ENCODE data around the gene ALKBH4.
"Not testable (repeated sequence)": the region's sequence is repeated elsewhere in the genome, so short reads cannot be mapped to it uniquely, and the experiment has no call there.

ALKBH4 gene

DNA sequence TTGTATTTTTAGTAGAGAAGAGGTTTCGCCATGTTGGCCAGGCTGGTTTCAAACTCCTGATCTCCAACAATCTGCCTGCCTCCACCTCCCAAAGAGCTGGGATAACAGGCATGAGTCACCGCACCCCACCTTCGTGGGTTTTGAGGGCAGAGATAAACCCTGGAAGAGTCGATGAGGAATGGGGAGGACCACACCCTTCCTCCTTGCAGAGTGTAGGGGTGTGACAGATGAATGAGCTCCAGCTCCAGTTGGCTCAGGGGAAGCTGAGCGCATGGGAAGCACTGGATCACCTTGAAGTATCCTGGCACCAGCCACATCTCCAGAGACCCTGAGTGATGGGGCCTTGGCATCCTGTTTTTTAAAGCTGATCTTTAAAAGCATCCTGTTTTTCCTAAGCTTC, 19.7 kb upstream of the ALKBH4 start:
- not testable (repeated sequence) for DNase-seq (ENCODE audit: low read depth); H3K4me3 ChIP-seq (ENCODE audit: low read depth, low read length)

DNA sequence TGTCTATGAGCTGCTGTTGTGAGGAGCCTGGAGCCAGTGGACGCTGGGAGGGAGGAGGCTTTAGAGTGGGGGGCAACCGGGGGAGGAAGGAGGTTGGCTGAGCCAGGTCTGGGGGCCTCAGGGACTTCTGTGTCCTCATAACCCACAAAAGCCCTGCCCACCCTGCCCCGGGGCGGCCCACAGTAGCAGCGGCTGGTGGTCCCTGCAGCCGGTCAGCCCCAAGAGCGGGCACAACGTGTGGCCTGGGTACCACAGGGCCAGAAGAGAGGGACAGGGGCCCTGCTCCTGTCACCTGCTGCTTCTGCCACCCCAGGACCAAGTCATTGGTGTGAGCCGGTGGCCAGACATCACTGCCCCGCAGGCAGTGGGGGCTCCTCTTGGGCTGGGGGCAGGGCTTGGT, 17.3 kb upstream of the ALKBH4 start:
- not testable (repeated sequence) for H3K4me3 ChIP-seq (ENCODE audit: low read depth, low read length); DNase-seq (ENCODE audit: low read depth)

DNA sequence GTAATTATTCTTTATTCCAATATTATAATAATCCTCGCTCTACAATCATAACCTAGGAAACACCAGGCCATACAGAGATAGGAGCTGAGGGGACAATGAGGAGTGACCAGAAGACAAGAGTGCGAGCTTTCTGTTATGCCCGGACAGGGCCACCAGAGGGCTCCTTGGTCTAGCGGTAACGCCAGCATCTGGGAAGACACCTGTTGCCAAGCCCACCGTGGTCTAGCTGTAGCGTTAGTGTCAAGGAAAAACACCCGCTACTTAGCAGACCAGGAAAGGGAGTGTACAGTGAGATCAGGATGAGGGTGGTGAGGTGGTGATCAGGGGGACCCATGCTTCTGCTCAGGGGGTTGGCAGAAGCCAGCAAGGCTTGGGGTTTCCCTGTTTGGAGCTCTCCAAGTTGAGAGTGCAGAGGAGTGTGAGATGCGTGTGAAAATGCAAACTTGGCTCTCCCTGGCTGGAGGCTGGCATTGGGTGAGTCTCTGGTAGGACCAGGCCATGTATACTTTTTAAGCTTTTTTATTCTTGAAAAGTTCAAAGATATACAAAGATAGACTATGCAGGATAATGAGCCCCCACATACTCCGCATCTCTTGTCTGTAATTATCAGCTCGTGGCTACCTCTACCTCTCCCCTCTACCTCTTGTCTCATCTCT, 15.4 kb upstream of the ALKBH4 start:
- not testable (repeated sequence) for H3K4me3 ChIP-seq (ENCODE audit: low read depth, low read length); DNase-seq (ENCODE audit: low read depth)
- TF ChIP-seq, protein P1, sequence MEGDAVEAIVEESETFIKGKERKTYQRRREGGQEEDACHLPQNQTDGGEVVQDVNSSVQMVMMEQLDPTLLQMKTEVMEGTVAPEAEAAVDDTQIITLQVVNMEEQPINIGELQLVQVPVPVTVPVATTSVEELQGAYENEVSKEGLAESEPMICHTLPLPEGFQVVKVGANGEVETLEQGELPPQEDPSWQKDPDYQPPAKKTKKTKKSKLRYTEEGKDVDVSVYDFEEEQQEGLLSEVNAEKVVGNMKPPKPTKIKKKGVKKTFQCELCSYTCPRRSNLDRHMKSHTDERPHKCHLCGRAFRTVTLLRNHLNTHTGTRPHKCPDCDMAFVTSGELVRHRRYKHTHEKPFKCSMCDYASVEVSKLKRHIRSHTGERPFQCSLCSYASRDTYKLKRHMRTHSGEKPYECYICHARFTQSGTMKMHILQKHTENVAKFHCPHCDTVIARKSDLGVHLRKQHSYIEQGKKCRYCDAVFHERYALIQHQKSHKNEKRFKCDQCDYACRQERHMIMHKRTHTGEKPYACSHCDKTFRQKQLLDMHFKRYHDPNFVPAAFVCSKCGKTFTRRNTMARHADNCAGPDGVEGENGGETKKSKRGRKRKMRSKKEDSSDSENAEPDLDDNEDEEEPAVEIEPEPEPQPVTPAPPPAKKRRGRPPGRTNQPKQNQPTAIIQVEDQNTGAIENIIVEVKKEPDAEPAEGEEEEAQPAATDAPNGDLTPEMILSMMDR (IDR thresholded peaks at IDR 0.05; ENCODE audit: low read depth, low read length), result peak; percentile 25

DNA sequence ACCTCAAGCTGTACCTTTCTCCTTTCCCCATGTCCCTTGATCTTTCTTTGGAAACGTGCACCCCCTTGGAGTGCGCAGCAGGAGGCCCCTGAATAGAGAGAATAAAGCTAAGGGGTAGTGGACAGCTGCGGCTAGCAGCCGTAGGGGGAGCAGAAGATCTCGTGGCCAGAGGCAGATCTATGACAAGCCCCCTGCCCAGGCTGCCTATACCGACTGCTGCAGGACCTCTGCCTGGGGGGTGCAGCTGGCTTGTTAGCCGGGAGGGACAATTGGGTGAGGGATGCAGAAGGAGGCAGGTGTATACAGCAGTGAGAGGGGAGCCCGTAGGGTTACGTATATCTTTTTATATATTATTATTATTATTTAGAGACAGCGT, 14.5 kb upstream of the ALKBH4 start:
- H3K4me3 ChIP-seq (ENCODE audit: low read depth, low read length); DNase-seq (ENCODE audit: low read depth): not testable (repeated sequence)

DNA sequence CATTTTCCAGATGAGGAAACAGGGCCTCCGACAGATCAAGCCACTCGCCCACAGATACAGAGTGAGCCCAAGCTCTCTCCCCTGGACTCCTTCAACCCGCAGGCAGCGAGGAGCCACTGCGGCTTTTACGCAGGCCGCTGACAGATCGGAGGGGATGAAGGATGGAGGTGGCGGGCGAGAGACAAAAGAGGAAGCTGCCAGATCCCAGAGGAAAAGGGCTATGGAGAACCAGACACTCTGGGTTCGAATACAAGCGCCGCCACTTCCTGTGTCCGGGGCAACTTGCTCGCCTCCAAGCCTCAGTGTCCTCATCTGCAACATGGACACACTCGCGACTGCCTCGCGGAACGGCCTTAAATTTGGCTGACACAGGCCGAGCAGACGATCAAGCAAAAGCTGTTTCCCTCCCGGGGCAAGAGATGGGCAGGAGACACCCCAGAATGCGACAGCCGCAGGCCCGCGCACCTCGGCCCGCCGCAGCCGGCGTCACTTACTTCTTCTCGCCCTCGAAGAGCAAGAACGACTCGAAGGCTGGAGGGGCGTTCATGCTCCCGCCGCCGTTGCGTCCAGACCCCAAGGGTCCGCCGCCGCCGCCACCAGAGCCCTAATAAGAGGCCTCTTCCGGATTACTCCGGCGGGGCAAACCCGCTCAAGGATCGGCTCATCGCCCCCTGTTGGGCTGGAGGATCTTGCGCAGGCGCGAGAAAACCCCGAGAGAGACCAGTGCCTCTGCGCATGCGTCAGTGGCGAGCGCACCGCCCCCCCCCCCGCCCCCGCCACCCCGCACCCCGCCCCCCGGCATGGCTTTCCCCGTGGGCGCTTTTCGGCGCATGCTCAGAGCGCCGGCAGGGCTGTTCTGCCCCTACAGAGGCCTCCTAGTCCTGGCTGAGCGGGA, 13.9 kb upstream of the ALKBH4 start, which contains the start of gene POLR2J:
POLR2J (minus strand) TSS at position 609 of the 895 bp plus-strand sequence; CDS start at position 547, 62 bp downstream.
- TF ChIP-seq, protein P1 (IDR thresholded peaks at IDR 0.05; ENCODE audit: low read depth, low read length), result peak; percentile 11
- peak within 1 kb of the TSS; percentile 49 for H3K4me3 ChIP-seq (ENCODE audit: low read depth, low read length)
- peak; percentile 87 for DNase-seq (ENCODE audit: low read depth)

DNA sequence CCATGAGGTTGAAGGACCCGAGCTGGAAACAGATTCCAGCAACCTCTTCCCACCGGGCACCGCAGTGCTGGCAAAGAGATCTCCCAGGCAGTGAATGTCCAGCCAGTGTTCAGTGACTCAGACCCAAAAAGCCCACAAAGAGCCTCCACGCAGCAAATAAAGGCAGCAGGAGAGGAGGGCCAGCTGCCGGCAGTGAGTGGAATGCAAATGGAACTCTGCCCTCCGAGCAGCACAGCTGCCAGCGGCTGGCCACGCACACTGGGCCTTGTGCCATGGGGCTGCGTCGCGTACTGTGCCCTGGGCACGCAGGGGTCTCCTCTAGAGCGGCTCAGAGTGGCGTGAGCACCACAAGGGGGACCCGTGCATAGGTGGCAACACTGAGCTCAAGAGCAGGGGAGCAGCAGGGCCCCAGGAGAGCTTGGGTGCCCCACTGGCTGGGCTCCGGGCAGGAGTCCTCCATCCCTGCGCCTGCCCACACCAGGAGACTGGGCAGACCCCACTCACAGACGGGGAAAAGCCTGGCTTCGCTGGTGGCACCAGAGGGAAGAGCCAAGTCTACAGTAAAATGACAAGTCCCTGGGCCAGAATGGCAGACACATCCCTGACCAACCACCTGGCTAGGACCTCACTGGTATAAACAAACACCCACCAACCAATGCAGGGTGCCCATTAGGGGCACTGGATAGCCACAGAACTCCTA, 10.2 kb upstream of the ALKBH4 start:
- DNase-seq (ENCODE audit: low read depth); H3K4me3 ChIP-seq (ENCODE audit: low read depth, low read length): not testable (repeated sequence)

DNA sequence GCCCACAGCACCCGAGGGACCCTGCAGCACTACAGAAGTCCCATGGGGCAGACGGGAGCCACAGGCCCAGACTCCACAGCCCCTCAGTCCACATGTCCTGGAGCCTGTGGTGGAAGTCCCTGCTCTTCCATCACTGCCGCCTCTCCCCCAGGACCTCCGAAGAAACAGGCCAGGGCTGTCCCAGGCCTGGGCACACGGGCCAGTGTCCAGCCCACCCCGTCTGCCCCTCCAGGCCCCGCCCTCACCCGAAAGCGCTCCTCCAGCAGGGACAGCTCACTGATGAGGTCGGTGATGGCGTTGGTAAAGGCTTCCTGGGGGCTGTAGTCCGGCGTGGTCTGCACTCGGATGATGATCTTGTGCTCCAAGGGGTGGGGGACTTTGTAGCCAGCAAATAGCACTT, 9.5 kb upstream of the ALKBH4 start:
- not testable (repeated sequence) for DNase-seq (ENCODE audit: low read depth); H3K4me3 ChIP-seq (ENCODE audit: low read depth, low read length)

DNA sequence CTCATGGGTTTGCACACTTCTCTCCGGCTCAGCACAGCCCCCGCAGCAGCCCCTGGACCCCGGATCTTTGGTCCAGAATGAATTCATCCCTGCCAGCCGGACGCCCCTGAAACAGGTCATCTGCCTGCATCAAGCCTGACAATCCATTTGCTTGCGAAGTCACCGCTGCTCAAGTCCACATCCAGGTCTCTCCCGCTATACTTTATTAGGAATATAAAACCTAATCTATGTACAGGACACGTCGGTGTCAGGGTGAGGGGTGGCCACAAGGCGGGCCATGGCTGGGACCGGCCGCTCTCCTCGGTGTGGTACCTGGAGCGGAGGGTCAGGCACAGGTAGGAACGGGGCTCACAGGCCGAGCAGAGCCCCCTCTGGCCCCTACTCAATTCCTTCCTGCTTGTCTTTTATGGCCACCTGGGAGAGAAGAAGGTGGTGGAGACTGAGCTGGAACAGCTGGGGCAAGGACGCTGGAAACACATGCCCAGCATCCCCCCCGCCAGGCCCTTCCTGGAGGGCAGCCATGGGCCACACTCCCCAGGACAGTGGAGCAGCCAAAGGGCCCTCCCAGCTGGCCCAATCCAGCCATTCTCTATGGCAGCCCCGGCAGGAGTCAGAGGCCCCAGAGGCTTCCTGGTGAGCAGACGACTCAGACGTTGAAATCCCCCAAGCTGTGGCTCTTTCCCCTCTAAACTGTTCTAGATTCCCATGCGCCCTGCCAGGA, 8.8 kb upstream of the ALKBH4 start:
- no peak for DNase-seq (ENCODE audit: low read depth)
- TF ChIP-seq MAX (IDR thresholded peaks at IDR 0.05; ENCODE audit: low read depth, low read length) (no peak), MYC (IDR thresholded peaks at IDR 0.05; ENCODE audit: low read depth, low read length) (no peak), POLR2A (IDR thresholded peaks at IDR 0.05; ENCODE audit: extremely low read depth, insufficient read length) (no peak)
- TF ChIP-seq, protein P1 (IDR thresholded peaks at IDR 0.05; ENCODE audit: low read depth, low read length), result no peak
- no peak overlapping the region for H3K4me3 ChIP-seq (ENCODE audit: low read depth, low read length)
